BE2C (cell line): ENCODE data around the gene HOXC9.

Source experiments
- DNase-seq: peaks from one replicate; pipeline ENCODE4 v3.0.0-alpha.2; 2020
- H3K27me3 ChIP-seq: fragments of 250-450 bp; sonication (Bioruptor Pico); 2 replicates; pipeline ENCODE4 v1.5.1; 2020; ENCODE audit warnings: mild to moderate bottlenecking
- H3K36me3 ChIP-seq: fragments of 250-450 bp; sonication (Bioruptor Pico); 2 replicates; pipeline ENCODE4 v1.5.1; 2020; ENCODE audit warnings: mild to moderate bottlenecking
- H3K4me1 ChIP-seq: fragments of 250-450 bp; sonication (Bioruptor Pico); 2 replicates; pipeline ENCODE4 v1.5.1; 2020
- H3K4me3 ChIP-seq: 2 replicates; pipeline ENCODE4 v1.5.1; 2011; ENCODE audit warnings: low read depth, low read length
- H3K9me3 ChIP-seq: fragments of 250-450 bp; sonication (Bioruptor Pico); 2 replicates; pipeline ENCODE4 v1.5.1; 2020
- TF ChIP-seq, protein P1 (sequence below): IDR thresholded peaks from 2 replicates; pipeline ENCODE4 v1.5.1; 2012; ENCODE audit warnings: mild to moderate bottlenecking, low read depth, low read length

The HOXC9 gene

GRCh38 chr12:53990311-53991076 is 9.5 kb upstream of the HOXC9 start:
- DNase-seq = no peak
- Histone ChIP-seq H3K36me3 (no peaks in the 10 kb centered on the region), H3K27me3 (peaks cover 17% of the 10 kb centered on the region), H3K4me3 (no peak overlapping the region), H3K4me1 (peaks cover 8% of the 10 kb centered on the region), H3K9me3 (no peaks in the 10 kb centered on the region)
- TF ChIP-seq, protein P1, sequence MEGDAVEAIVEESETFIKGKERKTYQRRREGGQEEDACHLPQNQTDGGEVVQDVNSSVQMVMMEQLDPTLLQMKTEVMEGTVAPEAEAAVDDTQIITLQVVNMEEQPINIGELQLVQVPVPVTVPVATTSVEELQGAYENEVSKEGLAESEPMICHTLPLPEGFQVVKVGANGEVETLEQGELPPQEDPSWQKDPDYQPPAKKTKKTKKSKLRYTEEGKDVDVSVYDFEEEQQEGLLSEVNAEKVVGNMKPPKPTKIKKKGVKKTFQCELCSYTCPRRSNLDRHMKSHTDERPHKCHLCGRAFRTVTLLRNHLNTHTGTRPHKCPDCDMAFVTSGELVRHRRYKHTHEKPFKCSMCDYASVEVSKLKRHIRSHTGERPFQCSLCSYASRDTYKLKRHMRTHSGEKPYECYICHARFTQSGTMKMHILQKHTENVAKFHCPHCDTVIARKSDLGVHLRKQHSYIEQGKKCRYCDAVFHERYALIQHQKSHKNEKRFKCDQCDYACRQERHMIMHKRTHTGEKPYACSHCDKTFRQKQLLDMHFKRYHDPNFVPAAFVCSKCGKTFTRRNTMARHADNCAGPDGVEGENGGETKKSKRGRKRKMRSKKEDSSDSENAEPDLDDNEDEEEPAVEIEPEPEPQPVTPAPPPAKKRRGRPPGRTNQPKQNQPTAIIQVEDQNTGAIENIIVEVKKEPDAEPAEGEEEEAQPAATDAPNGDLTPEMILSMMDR = no peak

DNA sequence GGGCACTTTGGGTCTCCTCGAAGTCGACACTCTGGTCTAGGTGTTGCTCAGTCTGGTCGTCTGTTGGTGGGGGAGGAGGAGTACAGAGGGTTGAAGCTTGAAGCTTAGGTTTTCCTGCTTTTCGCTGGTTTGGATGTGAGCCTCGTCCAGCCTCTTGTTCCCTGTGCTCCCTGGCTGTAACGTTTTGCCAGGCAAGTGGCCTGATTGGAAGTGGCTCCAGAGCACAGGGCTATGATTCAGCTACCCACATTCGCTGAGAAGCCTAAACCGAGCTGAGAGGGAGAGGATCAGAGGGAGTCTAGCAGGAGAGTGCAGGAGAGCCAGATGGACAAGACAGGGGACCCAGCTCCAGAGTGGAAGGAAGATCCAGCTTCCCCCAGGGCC is 8.9 kb upstream of the HOXC9 start:
- no peak overlapping the region for H3K4me3 ChIP-seq
- TF ChIP-seq, protein P1 = no peak
- peaks cover 12% of the 10 kb centered on the region for H3K27me3 ChIP-seq
- H3K9me3 ChIP-seq = no peaks in the 10 kb centered on the region
- H3K36me3 ChIP-seq = no peaks in the 10 kb centered on the region
- peaks cover 8% of the 10 kb centered on the region for H3K4me1 ChIP-seq
- DNase-seq = no peak

GRCh38 chr12:53992377-53992889 is 7.5 kb upstream of the HOXC9 start:
- no peak overlapping the region for H3K4me3 ChIP-seq
- no peaks in the 10 kb centered on the region for H3K9me3 ChIP-seq
- H3K36me3 ChIP-seq = no peaks in the 10 kb centered on the region
- no peaks in the 10 kb centered on the region for H3K27me3 ChIP-seq
- no peak for DNase-seq
- H3K4me1 ChIP-seq = peaks cover 8% of the 10 kb centered on the region
- TF ChIP-seq, protein P1 = no peak

- DNase-seq = no peak
- no peak overlapping the region for H3K4me3 ChIP-seq
- H3K9me3 ChIP-seq = no peaks in the 10 kb centered on the region
- TF ChIP-seq, protein P1 = no peak
- H3K4me1 ChIP-seq = peaks cover 10% of the 10 kb centered on the region
- H3K36me3 ChIP-seq = no peaks in the 10 kb centered on the region
- H3K27me3 ChIP-seq = no peaks in the 10 kb centered on the region
Measured at GRCh38 chr12:53993162-53994008, 6.6 kb upstream of the HOXC9 start.

- H3K27me3 ChIP-seq = no peaks in the 10 kb centered on the region
- no peak overlapping the region for H3K4me3 ChIP-seq
- no peaks in the 10 kb centered on the region for H3K36me3 ChIP-seq
- H3K9me3 ChIP-seq = no peaks in the 10 kb centered on the region
- no peak for DNase-seq
- TF ChIP-seq, protein P1 = no peak
- peaks cover 7% of the 10 kb centered on the region for H3K4me1 ChIP-seq
Measured at GRCh38 chr12:53994009-53994263, 6.0 kb upstream of the HOXC9 start.
